HFFc6 (cell line): ENCODE data around the gene KDELR3. TPM values are rescaled to one million over a fixed set of nuclear protein-coding genes. Genes with fewer than 3 reads are reported as not detected.
A peak's percentile ranks its signal among the peaks of the same experiment; 100 is the strongest.

Experiments used
- DNase-seq: peaks from one replicate; pipeline ENCODE4 v3.0.0-alpha.2; 2018
- H3K27ac Mint-ChIP-seq: 2 replicates; pipeline ENCODE4 v1.8.0; 2020; ENCODE audit warnings: mild to moderate bottlenecking, mixed read lengths
- H3K27me3 Mint-ChIP-seq: 2 replicates; pipeline ENCODE4 v1.8.0; 2021; ENCODE audit warnings: mild to moderate bottlenecking, moderate library complexity, mixed read lengths; ENCODE audit not compliant: insufficient read depth
- H3K36me3 Mint-ChIP-seq: 2 replicates; pipeline ENCODE4 v1.8.0; 2021; ENCODE audit warnings: low read depth, mixed read lengths
- H3K4me1 Mint-ChIP-seq: 2 replicates; pipeline ENCODE4 v1.8.0; 2020; ENCODE audit warnings: low read depth, mixed read lengths
- H3K4me3 Mint-ChIP-seq: 2 replicates; pipeline ENCODE4 v1.8.0; 2020; ENCODE audit warnings: mild to moderate bottlenecking, moderate library complexity, mixed read lengths
- H3K9me3 Mint-ChIP-seq: 2 replicates; pipeline ENCODE4 v1.8.0; 2020; ENCODE audit warnings: mild to moderate bottlenecking, mixed read lengths
- total RNA-seq, 6 experiments: library from RNA; stranded (reverse); fragmentation: NEBNext Ultra II Directional; extraction: Animal tissue kit (Norgen Biotek cat#: 25700); gene quantifications; 2 replicates in 1 of 6; 3 replicates in 5 of 6; pipeline ENCODE4 v1.2.3, GENCODE V29; 2021
- TF ChIP-seq, protein P1 (sequence below): fragments of 200-600 bp; sonication (generic); IDR thresholded peaks from 2 replicates; pipeline ENCODE4 v1.5.0; 2021; ENCODE audit warnings: antibody characterized with exemption, mild to moderate bottlenecking

The KDELR3 gene
- total RNA-seq, 6 experiments from 2014 or later = 138 to 187 (median 172) TPM

DNA sequence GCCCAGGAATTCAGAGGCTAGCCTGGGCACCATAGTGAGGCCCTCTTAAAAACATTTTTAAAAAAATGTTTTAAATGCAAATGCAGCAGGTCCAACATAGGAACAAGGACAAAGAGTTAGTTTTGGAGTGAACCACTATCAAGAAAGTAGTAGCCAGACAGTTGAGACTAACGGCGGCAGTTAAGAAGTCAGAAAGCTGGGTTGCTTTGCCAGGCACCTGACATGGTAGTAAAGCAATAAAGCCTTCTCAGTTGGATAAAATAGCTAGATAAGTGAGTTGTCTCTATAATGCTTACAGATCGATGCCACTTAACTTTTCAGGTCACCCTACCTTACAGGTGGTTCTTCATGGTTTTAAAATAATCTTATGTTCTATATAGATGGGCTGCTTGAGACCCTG lies 55.1 kb downstream of the KDELR3 start:
- Mint-ChIP-seq H3K4me3 (no peak overlapping the region), H3K4me1 (no peaks in the 10 kb centered on the region), H3K27ac (no peak overlapping the region), H3K9me3 (no peaks in the 10 kb centered on the region), H3K36me3 (no peaks in the 10 kb centered on the region), H3K27me3 (no peaks in the 10 kb centered on the region; the same call in 1 of the 2 replicates)
- TF ChIP-seq, protein P1, sequence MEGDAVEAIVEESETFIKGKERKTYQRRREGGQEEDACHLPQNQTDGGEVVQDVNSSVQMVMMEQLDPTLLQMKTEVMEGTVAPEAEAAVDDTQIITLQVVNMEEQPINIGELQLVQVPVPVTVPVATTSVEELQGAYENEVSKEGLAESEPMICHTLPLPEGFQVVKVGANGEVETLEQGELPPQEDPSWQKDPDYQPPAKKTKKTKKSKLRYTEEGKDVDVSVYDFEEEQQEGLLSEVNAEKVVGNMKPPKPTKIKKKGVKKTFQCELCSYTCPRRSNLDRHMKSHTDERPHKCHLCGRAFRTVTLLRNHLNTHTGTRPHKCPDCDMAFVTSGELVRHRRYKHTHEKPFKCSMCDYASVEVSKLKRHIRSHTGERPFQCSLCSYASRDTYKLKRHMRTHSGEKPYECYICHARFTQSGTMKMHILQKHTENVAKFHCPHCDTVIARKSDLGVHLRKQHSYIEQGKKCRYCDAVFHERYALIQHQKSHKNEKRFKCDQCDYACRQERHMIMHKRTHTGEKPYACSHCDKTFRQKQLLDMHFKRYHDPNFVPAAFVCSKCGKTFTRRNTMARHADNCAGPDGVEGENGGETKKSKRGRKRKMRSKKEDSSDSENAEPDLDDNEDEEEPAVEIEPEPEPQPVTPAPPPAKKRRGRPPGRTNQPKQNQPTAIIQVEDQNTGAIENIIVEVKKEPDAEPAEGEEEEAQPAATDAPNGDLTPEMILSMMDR = no peak
- DNase-seq = no peak

DNA sequence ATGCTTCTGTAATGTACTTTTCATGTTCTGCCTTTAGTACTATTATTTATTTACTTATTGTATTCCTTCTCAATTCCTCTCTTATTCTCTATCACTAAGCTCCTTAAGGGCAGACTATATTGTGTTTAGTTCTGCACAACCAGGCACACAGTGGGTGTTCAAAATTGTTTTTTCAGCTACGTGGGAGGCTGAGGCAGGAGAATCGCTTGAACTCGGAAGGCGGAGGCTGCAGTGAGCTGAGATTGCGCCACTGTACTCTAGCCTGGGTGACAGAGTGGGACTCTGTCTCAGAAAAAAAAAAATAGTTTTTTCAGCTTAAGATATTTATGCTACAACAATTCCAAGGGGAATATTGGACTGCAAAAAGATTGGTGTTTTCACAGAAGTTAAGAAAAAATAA lies 55.6 kb downstream of the KDELR3 start:
- H3K4me3 Mint-ChIP-seq = no peak overlapping the region
- no peak for DNase-seq
- H3K9me3 Mint-ChIP-seq = no peaks in the 10 kb centered on the region
- H3K4me1 Mint-ChIP-seq = no peaks in the 10 kb centered on the region
- no peak overlapping the region for H3K27ac Mint-ChIP-seq
- H3K27me3 Mint-ChIP-seq = no peaks in the 10 kb centered on the region; the same call in 1 of the 2 replicates
- TF ChIP-seq, protein P1 = no peak
- H3K36me3 Mint-ChIP-seq = no peaks in the 10 kb centered on the region

DNA sequence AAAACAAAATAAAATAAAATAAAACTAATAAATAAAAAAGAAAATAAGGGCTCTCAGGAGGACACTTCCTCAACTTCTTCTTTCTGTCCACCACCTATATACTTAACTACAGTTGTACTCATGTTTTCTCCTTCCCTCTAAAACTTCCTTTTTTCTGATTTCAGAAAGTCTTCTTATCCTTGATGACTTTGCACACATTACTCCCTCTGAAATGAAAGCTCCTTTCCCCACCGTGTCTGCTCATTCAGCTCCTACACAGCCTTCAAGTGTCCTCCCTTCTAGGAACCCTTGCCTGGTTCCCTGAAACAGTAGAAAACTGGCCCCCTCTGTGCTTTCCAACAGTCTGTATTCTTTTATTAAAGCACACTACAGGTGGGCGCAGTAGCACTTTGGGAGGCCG lies 56.5 kb downstream of the KDELR3 start:
- TF ChIP-seq, protein P1 = no peak
- Mint-ChIP-seq H3K4me1 (no peaks in the 10 kb centered on the region), H3K27me3 (no peaks in the 10 kb centered on the region; the same call in 1 of the 2 replicates), H3K4me3 (no peak overlapping the region), H3K9me3 (no peaks in the 10 kb centered on the region), H3K36me3 (no peaks in the 10 kb centered on the region), H3K27ac (no peak overlapping the region)
- DNase-seq = no peak

DNA sequence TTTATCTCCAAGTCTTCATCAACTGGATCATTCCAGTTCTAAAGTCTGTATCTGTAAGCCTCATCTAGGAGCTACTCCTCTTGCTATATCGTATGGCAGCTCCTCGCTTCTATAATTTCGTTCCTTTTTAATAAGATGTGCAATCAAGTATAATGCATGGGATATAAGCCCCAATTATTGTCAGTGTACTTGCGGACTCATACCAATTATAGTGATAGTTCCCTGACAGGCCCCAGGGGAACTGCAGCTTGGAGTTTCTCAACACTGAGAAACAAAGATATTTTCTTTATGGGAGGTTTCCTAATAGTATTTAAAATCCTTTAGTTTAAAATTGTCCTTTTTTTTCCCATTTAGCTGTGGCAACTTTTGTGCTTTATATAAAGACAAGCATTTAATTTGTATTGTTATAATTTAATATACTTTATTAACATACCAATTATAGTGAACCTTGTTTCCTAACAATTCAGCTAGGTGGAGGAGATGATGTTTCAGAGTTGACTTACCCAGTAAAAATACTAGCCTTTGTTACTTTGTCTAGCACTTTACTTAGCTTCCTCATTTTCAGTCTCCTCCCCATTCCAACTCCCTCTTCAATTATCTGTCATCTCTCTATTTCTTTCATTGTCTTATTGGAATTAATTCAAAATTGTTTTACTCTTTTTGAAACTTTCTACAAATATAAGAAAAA lies 63.5 kb downstream of the KDELR3 start:
- Mint-ChIP-seq H3K27me3 (no peaks in the 10 kb centered on the region; the same call in 1 of the 2 replicates), H3K4me3 (peak overlapping the region; percentile 11; the same call in 1 of the 2 replicates), H3K27ac (peak overlapping the region; percentile 40), H3K36me3 (no peaks in the 10 kb centered on the region), H3K9me3 (no peaks in the 10 kb centered on the region), H3K4me1 (peaks cover 8% of the 10 kb centered on the region)
- TF ChIP-seq, protein P1 = no peak
- no peak for DNase-seq

Other genes starting within 250 kb of the KDELR3 start
- 100 to 1,000 TPM; 104 to 125 (median 111) TPM for gene TMEM184B, start 195.1 kb upstream of the KDELR3 start, total RNA-seq
- 100 to 1,000 TPM; 166 to 184 (median 172) TPM for gene CSNK1E, start 150.7 kb upstream of the KDELR3 start, total RNA-seq
- not detected for gene KCNJ4, start 12.9 kb upstream of the KDELR3 start, total RNA-seq
- 100 to 1,000 TPM; 211 to 246 (median 220) TPM for gene DDX17, start 38.2 kb downstream of the KDELR3 start, total RNA-seq
- 1 to 10 TPM; 2.4 to 6.3 (median 3.3) TPM for gene DMC1, start 102.1 kb downstream of the KDELR3 start, total RNA-seq
- gene FAM227A, start 188.3 kb downstream of the KDELR3 start, total RNA-seq = under 1 TPM; 0.41 to 0.88 (median 0.80) TPM
- gene CBY1, start 188.5 kb downstream of the KDELR3 start, total RNA-seq = 10 to 100 TPM; 21.9 to 32.4 (median 25.9) TPM
- 100 to 1,000 TPM; 121 to 141 (median 132) TPM for gene TOMM22, start 213.9 kb downstream of the KDELR3 start, total RNA-seq
- 10 to 100 TPM; 37.8 to 44.6 (median 41.0) TPM for gene JOSD1, start 232.8 kb downstream of the KDELR3 start, total RNA-seq
- 10 to 100 TPM; 32.1 to 40.8 (median 38.4) TPM for gene GTPBP1, start 237.8 kb downstream of the KDELR3 start, total RNA-seq